ENCODE measurements around the gene ALDH1A3. TPM values are rescaled to one million over a fixed set of nuclear protein-coding genes. Genes with fewer than 3 reads are reported as not detected.
A peak's percentile ranks its signal among the peaks of the same experiment; 100 is the strongest.
"Not testable (repeated sequence)": the region's sequence is repeated elsewhere in the genome, so short reads cannot be mapped to it uniquely, and the experiment has no call there.

The ALDH1A3 gene
- total RNA-seq, 4 donors from 2014 or later = 6.8 to 12.4 (median 7.7) TPM

- H3K27ac ChIP-seq = no peak overlapping the region
- no peaks in the 10 kb centered on the region for H3K36me3 ChIP-seq
- H3K27me3 ChIP-seq = no peaks in the 10 kb centered on the region
- no peaks in the 10 kb centered on the region for H3K9me3 ChIP-seq
- H3K4me1 ChIP-seq = peaks cover 4% of the 10 kb centered on the region
- no peak for DNase-seq (ENCODE audit: low spot score in 2 of 2)
- no peak overlapping the region for H3K4me3 ChIP-seq
- 84% methylated on average over 8 of the region's 8 CpGs for WGBS
- no peak for TF ChIP-seq POLR2AphosphoS5 (IDR thresholded peaks at IDR 0.05)
- no peak for TF ChIP-seq POLR2A (IDR thresholded peaks at IDR 0.05)
- no peak for TF ChIP-seq CTCF (IDR thresholded peaks at IDR 0.05)
- TF ChIP-seq EP300 (IDR thresholded peaks at IDR 0.05) = no peak
Observed at GRCh38 chr15:100844167-100844566, 35.5 kb upstream of the ALDH1A3 start.

- Histone ChIP-seq H3K36me3 (no peaks in the 10 kb centered on the region), H3K9me3 (no peaks in the 10 kb centered on the region), H3K4me3 (no peak overlapping the region), H3K27me3 (peaks cover 1% of the 10 kb centered on the region), H3K4me1 (peaks cover 10% of the 10 kb centered on the region), H3K27ac (no peak overlapping the region)
- no peak for DNase-seq (ENCODE audit: low spot score in 2 of 2)
- WGBS = 93% methylated on average over 9 of the region's 9 CpGs
- no peak for TF ChIP-seq POLR2A (IDR thresholded peaks at IDR 0.05)
- TF ChIP-seq CTCF (IDR thresholded peaks at IDR 0.05) = no peak
- TF ChIP-seq EP300 (IDR thresholded peaks at IDR 0.05) = no peak
- TF ChIP-seq POLR2AphosphoS5 (IDR thresholded peaks at IDR 0.05) = no peak
Observed at GRCh38 chr15:100844778-100845177, 34.9 kb upstream of the ALDH1A3 start.

- Histone ChIP-seq H3K4me1 (peaks cover 12% of the 10 kb centered on the region), H3K9me3 (no peaks in the 10 kb centered on the region), H3K27ac (no peak overlapping the region), H3K36me3 (no peaks in the 10 kb centered on the region), H3K27me3 (peaks cover 3% of the 10 kb centered on the region), H3K4me3 (no peak overlapping the region)
- DNase-seq (ENCODE audit: low spot score in 2 of 2) = no peak
- WGBS = 95% methylated on average over 5 of the region's 5 CpGs
- no peak for TF ChIP-seq CTCF (IDR thresholded peaks at IDR 0.05)
- TF ChIP-seq EP300 (IDR thresholded peaks at IDR 0.05) = no peak
- TF ChIP-seq POLR2A (IDR thresholded peaks at IDR 0.05) = no peak
- no peak for TF ChIP-seq POLR2AphosphoS5 (IDR thresholded peaks at IDR 0.05)
Observed at GRCh38 chr15:100847194-100847593, 32.4 kb upstream of the ALDH1A3 start.

- Histone ChIP-seq H3K36me3 (no peaks in the 10 kb centered on the region), H3K9me3 (no peaks in the 10 kb centered on the region), H3K27ac (no peak overlapping the region), H3K4me3 (peak overlapping the region; percentile 57), H3K27me3 (peaks cover 3% of the 10 kb centered on the region), H3K4me1 (peaks cover 12% of the 10 kb centered on the region)
- WGBS = 29% methylated on average over 20 of the region's 47 CpGs
- DNase-seq (ENCODE audit: low spot score in 2 of 2) = no peak
- TF ChIP-seq CTCF (IDR thresholded peaks at IDR 0.05) (no peak), EP300 (IDR thresholded peaks at IDR 0.05) (no peak), POLR2AphosphoS5 (IDR thresholded peaks at IDR 0.05) (no peak), POLR2A (IDR thresholded peaks at IDR 0.05) (no peak)
Observed at GRCh38 chr15:100849021-100849854, 30.4 kb upstream of the ALDH1A3 start.

- Histone ChIP-seq H3K27ac (no peak overlapping the region), H3K4me3 (peak overlapping the region; percentile 57), H3K4me1 (peaks cover 12% of the 10 kb centered on the region), H3K27me3 (peaks cover 3% of the 10 kb centered on the region), H3K9me3 (no peaks in the 10 kb centered on the region), H3K36me3 (no peaks in the 10 kb centered on the region)
- 20% methylated on average over 4 of the region's 22 CpGs for WGBS
- DNase-seq (ENCODE audit: low spot score in 2 of 2) = no peak
- TF ChIP-seq POLR2AphosphoS5 (IDR thresholded peaks at IDR 0.05) (no peak), EP300 (IDR thresholded peaks at IDR 0.05) (no peak), CTCF (IDR thresholded peaks at IDR 0.05) (no peak), POLR2A (IDR thresholded peaks at IDR 0.05) (no peak)
Observed at GRCh38 chr15:100849855-100850218, 29.8 kb upstream of the ALDH1A3 start.

GRCh38 chr15:100851428-100852015, 28.1 kb upstream of the ALDH1A3 start:
- not testable (repeated sequence) for H3K4me3 ChIP-seq; H3K27ac ChIP-seq; DNase-seq (ENCODE audit: low spot score in 2 of 2); H3K27me3 ChIP-seq; H3K36me3 ChIP-seq; H3K9me3 ChIP-seq
- H3K4me1 ChIP-seq = peaks cover 12% of the 10 kb centered on the region
- 97% methylated on average over 12 of the region's 12 CpGs for WGBS

Measured in suprapubic skin (tissue), 4 donors.